HepG2 (cell line): ENCODE measurements around the gene ASTN2. TPM values are rescaled to one million over a fixed set of nuclear protein-coding genes. Genes with fewer than 3 reads are reported as not detected.

Source experiments
- ATAC-seq: fragments of 200-7000 bp; cut with Tn5 transposase; 3 replicates; pipeline ENCODE4 v1.9.1; 2020; ENCODE audit warnings: mild to moderate bottlenecking, moderate library complexity
- BruUV-seq: library from RNA; stranded (reverse); fragments of 400-500 nt; replicated peaks from 2 replicates; lab custom pipeline; 2021; lab: Mats Ljungman, UMichigan
- CTCF ChIA-PET: fragments of 300-600 bp; formaldehyde crosslinking; extraction: SDS; loops from one replicate; lab custom pipeline; 2021; ENCODE audit warnings: low total read pairs, inconsistent platforms, low intra/inter-chr PET ratio; lab: Yijun Ruan, JAX
- POLR2A ChIA-PET: fragments of 350-600 bp; sonication (Branson Sonifier 250); formaldehyde crosslinking; loops from one replicate; lab custom pipeline; 2020; ENCODE audit warnings: antibody characterized with exemption, inconsistent platforms; lab: Yijun Ruan, JAX
- DNase-seq: peaks from one replicate; pipeline ENCODE4 v3.0.0-alpha.2; 2015; ENCODE audit warnings: low spot score
- FAIRE-seq: peaks from 3 replicates; lab custom pipeline; 2011; peaks lifted over from hg19 to GRCh38; lab: Jason Lieb, UNC
- H2AFZ ChIP-seq: one replicate; pipeline ENCODE4 v1.6.1; 2011; ENCODE audit warnings: low read length, inconsistent platforms
- H3K27ac ChIP-seq: fragments of 300-600 bp; 3 replicates; pipeline ENCODE4 v1.8.0; 2011; ENCODE audit warnings: mixed run types, mild to moderate bottlenecking, mixed read lengths, low read length, inconsistent platforms; ENCODE audit not compliant: insufficient read depth; ENCODE audit errors: extremely low read length
- H3K27me3 ChIP-seq, 2 experiments: fragments of 200-600 bp in 1 of 2; 2 replicates in 1 of 2; 3 replicates in 1 of 2; pipeline versions ENCODE4 v1.6.0 to v1.8.0; 2011; ENCODE audit warnings: low read length in 2 of 2, mild to moderate bottlenecking in 2 of 2, moderate library complexity in 2 of 2, inconsistent platforms in 1 of 2; ENCODE audit not compliant: insufficient read depth in 2 of 2, control insufficient read depth in 1 of 2
- H3K36me3 ChIP-seq, 2 experiments: fragments of 200-600 bp in 1 of 2; replicated peaks in 1 of 2; 2 replicates in 1 of 2; 3 replicates in 1 of 2; pipeline versions ENCODE4 v1.5.1 to v1.8.0; 2011; ENCODE audit warnings: low read length in 2 of 2, inconsistent platforms in 1 of 2; ENCODE audit not compliant: insufficient read depth in 2 of 2, control insufficient read depth in 1 of 2
- H3K4me1 ChIP-seq: 2 replicates; pipeline ENCODE4 v1.5.1; 2012; ENCODE audit warnings: low read length, inconsistent platforms; ENCODE audit not compliant: insufficient read depth
- H3K4me2 ChIP-seq: 2 replicates; pipeline ENCODE4 v1.6.0; 2011; ENCODE audit warnings: low read depth, low read length, inconsistent platforms
- H3K4me3 ChIP-seq, 3 experiments: fragments of 200-600 bp in 1 of 3; sonication (generic), shearing (Covaris generic) in 1 of 3; replicated peaks in 1 of 3; 2 replicates each; pipeline ENCODE4 v1.5.1; 2011 to 2016; ENCODE audit warnings: low read length in 3 of 3, inconsistent platforms in 2 of 3, low read depth in 2 of 3, mild to moderate bottlenecking in 2 of 3, control low read depth in 1 of 3, mixed read lengths in 1 of 3; ENCODE audit not compliant: insufficient read depth in 1 of 3
- H3K79me2 ChIP-seq: one replicate; pipeline ENCODE4 v1.6.1; 2011; ENCODE audit warnings: low read length, inconsistent platforms; ENCODE audit not compliant: insufficient read depth
- H3K9ac ChIP-seq: 2 replicates; pipeline ENCODE4 v1.6.0; 2011; ENCODE audit warnings: mild to moderate bottlenecking, low read depth, low read length, inconsistent platforms; ENCODE audit not compliant: insufficient read depth
- H3K9me3 ChIP-seq: 2 replicates; pipeline ENCODE4 v1.5.1; 2012; ENCODE audit warnings: mild to moderate bottlenecking, low read length
- H4K20me1 ChIP-seq: 2 replicates; pipeline ENCODE4 v1.6.0; 2011; ENCODE audit warnings: inconsistent platforms, mild to moderate bottlenecking, low read length, moderate library complexity; ENCODE audit not compliant: insufficient read depth
- KAT2B ChIP-seq: fragments of 150-350 bp; IDR thresholded peaks from 2 replicates; pipeline ENCODE4 v1.6.1; 2014; ENCODE audit warnings: low read depth, low read length, borderline replicate concordance
- MAFG ChIP-seq: sonication (generic); formaldehyde crosslinking; IDR thresholded peaks from 2 replicates; pipeline ENCODE4 v1.5.1; 2020; ENCODE audit warnings: mild to moderate bottlenecking, missing genetic modification reagents
- MXI1 ChIP-seq: IDR thresholded peaks from 3 replicates; pipeline ENCODE4 v1.6.1; 2012; ENCODE audit warnings: low read depth, low read length, inconsistent platforms, borderline replicate concordance
- NBN ChIP-seq: fragments of 450-650 bp; conservative IDR thresholded peaks from 2 replicates; pipeline ENCODE4 v1.6.1; 2017
- PRDM10 ChIP-seq: sonication (generic); formaldehyde crosslinking; IDR thresholded peaks from 2 replicates; pipeline ENCODE4 v1.4.0; 2020; ENCODE audit warnings: low read depth, missing genetic modification reagents
- SAFB2 ChIP-seq: sonication (generic); formaldehyde crosslinking; IDR thresholded peaks from 2 replicates; pipeline ENCODE4 v1.5.1; 2020; ENCODE audit warnings: missing genetic modification reagents, low read depth, mild to moderate bottlenecking, borderline replicate concordance
- ZNF317 ChIP-seq: sonication (generic); formaldehyde crosslinking; IDR thresholded peaks from 2 replicates; pipeline ENCODE4 v1.5.0; 2020; ENCODE audit warnings: mild to moderate bottlenecking, missing genetic modification reagents
- ZNF331 ChIP-seq: sonication (generic); formaldehyde crosslinking; IDR thresholded peaks from 2 replicates; pipeline ENCODE4 v1.4.0; 2020; ENCODE audit warnings: missing genetic modification reagents
- WGBS: methylation state at CpG from one replicate; pipeline ENCODE4 v1.1.6; 2017; ENCODE audit warnings: low lambda C conversion rate; 5-methylcytosine and 5-hydroxymethylcytosine counted together
- in situ Hi-C: cut with HindIII; loops from 2 replicates; pipeline ENCODE4 v1.10.0; 2017; ENCODE audit warnings: low pct_unique_long_range_greater_than_20kb; ENCODE audit not compliant: extremely low pct_ligation_motif_present
- intact Hi-C: fragments of 100-400 bp; cut with micrococcal nuclease; formaldehyde crosslinking; loops from one replicate; pipeline ENCODE4 v1.10.0; 2022; ENCODE audit not compliant: unreplicated experiment
- polyA plus RNA-seq, 8 experiments: library from polyadenylated mRNA; depleted of rRNA in 3 of 8; stranded (reverse) in 7 of 8; unstranded in 1 of 8; fragments of >200 nt; fragmentation: Illumina TruSeq in 4 of 8; extraction: Trizol in 4 of 8; gene quantifications; 2 replicates each; pipeline versions ENCODE4 v1.2.1 to v1.2.3, GENCODE V29; 2011 to 2016; ENCODE audit warnings: low read depth in 4 of 8, missing spikeins in 1 of 8, mixed read lengths in 1 of 8; ENCODE audit not compliant: insufficient read depth in 1 of 8
- total RNA-seq, 5 experiments: library from RNA; depleted of rRNA; stranded (reverse); fragments of >200 nt; fragmentation: Illumina TruSeq; extraction: Trizol; gene quantifications; 2 replicates each; pipeline ENCODE4 v1.2.3, GENCODE V29; 2016; ENCODE audit warnings: low read depth in 1 of 5

The ASTN2 gene
- total and polyA plus RNA-seq, 2 of the 13 experiments (the other 11 are each of a cell fraction or from before 2014, with no cell fraction given) = 5.2 to 13.5 TPM

- TF ChIP-seq PRDM10 (CRISPR knock-in tag) = no peak
- no peak for TF ChIP-seq SAFB2 (CRISPR knock-in tag)
- no peak for TF ChIP-seq MAFG (CRISPR knock-in tag)
Measured at GRCh38 chr9:117405950-117406705, 8.7 kb downstream of the ASTN2 start (continued).

GRCh38 chr9:117403848-117404247 lies 11.0 kb downstream of the ASTN2 start:
- H4K20me1 ChIP-seq = no peaks in the 10 kb centered on the region
- H3K4me3 ChIP-seq = no peak overlapping the region
- ChIA-PET CTCF (no interaction called here), POLR2A (no interaction called here)
- FAIRE-seq (no peak), DNase-seq (no peak), ATAC-seq (no peak)
- H3K4me1 ChIP-seq = no peaks in the 10 kb centered on the region
- intact Hi-C loops (no loop called here), in situ Hi-C loops (loop anchor here (25.0 kb wide), 1 partner anchor 667 kb away; no protein-coding TSS in a partner anchor)
- H3K27ac ChIP-seq = no peak overlapping the region
- TF ChIP-seq NBN (no peak), MXI1 (no peak), ZNF331 (CRISPR knock-in tag) (no peak), ZNF317 (no peak), KAT2B (no peak)
- H3K9me3 ChIP-seq = no peaks in the 10 kb centered on the region
- no peak overlapping the region for H3K4me2 ChIP-seq
- no peak overlapping the region for H3K9ac ChIP-seq
- no TSS peak for BruUV-seq
- H2AFZ ChIP-seq = no peak overlapping the region
- no peaks in the 10 kb centered on the region for H3K36me3 ChIP-seq
- 0% methylated on average over 2 of the region's 2 CpGs for WGBS
- no peaks in the 10 kb centered on the region for H3K79me2 ChIP-seq
- no peaks in the 10 kb centered on the region for H3K27me3 ChIP-seq
